ENCODE data around the gene LIAS.

Gene LIAS

GRCh38 chr4:39446483-39446841, 12.4 kb upstream of the LIAS start:
- no peak for TF ChIP-seq SUZ12 (IDR thresholded peaks at IDR 0.05; ENCODE audit: extremely low read depth, insufficient read depth, insufficient read length)
- no peak for TF ChIP-seq YY1 (IDR thresholded peaks at IDR 0.05; ENCODE audit: insufficient read depth, insufficient read length)
- TF ChIP-seq ZNF274 (IDR thresholded peaks at IDR 0.05; ENCODE audit: low read depth, low read length), result no peak
- Histone ChIP-seq H3K9me3 (ENCODE audit: insufficient read depth, low read length) (no peaks in the 10 kb centered on the region), H3K9ac (ENCODE audit: insufficient read length, low read depth) (no peak overlapping the region), H3K4me1 (ENCODE audit: insufficient read depth, insufficient read length) (no peaks in the 10 kb centered on the region), H3K4me3 (ENCODE audit: insufficient read length, low read depth) (no peak overlapping the region), H3K36me3 (ENCODE audit: insufficient read depth, insufficient read length, low read length) (peaks cover 26% of the 10 kb centered on the region), H3K27me3 (ENCODE audit: insufficient read depth, insufficient read length) (no peaks in the 10 kb centered on the region)
- DNase-seq (ENCODE audit: low read depth, low spot score), result no peak

GRCh38 chr4:39446842-39447573, 11.8 kb upstream of the LIAS start:
- Histone ChIP-seq H3K36me3 (ENCODE audit: insufficient read depth, insufficient read length, low read length) (peaks cover 31% of the 10 kb centered on the region), H3K4me3 (ENCODE audit: insufficient read length, low read depth) (no peak overlapping the region), H3K9me3 (ENCODE audit: insufficient read depth, low read length) (no peaks in the 10 kb centered on the region), H3K27me3 (ENCODE audit: insufficient read depth, insufficient read length) (no peaks in the 10 kb centered on the region), H3K4me1 (ENCODE audit: insufficient read depth, insufficient read length) (no peaks in the 10 kb centered on the region), H3K9ac (ENCODE audit: insufficient read length, low read depth) (no peak overlapping the region)
- no peak for DNase-seq (ENCODE audit: low read depth, low spot score)
- TF ChIP-seq SUZ12 (IDR thresholded peaks at IDR 0.05; ENCODE audit: extremely low read depth, insufficient read depth, insufficient read length), result no peak
- no peak for TF ChIP-seq YY1 (IDR thresholded peaks at IDR 0.05; ENCODE audit: insufficient read depth, insufficient read length)
- TF ChIP-seq ZNF274 (IDR thresholded peaks at IDR 0.05; ENCODE audit: low read depth, low read length), result no peak

- no peaks in the 10 kb centered on the region for H3K4me1 ChIP-seq (ENCODE audit: insufficient read depth, insufficient read length)
Measured at GRCh38 chr4:39450618-39451017, 8.2 kb upstream of the LIAS start.

GRCh38 chr4:39451423-39452023, 7.3 kb upstream of the LIAS start:
- Histone ChIP-seq H3K36me3 (ENCODE audit: insufficient read depth, insufficient read length, low read length) (peaks cover 77% of the 10 kb centered on the region), H3K9me3 (ENCODE audit: insufficient read depth, low read length) (no peaks in the 10 kb centered on the region), H3K9ac (ENCODE audit: insufficient read length, low read depth) (no peak overlapping the region), H3K4me1 (ENCODE audit: insufficient read depth, insufficient read length) (no peaks in the 10 kb centered on the region), H3K27me3 (ENCODE audit: insufficient read depth, insufficient read length) (no peaks in the 10 kb centered on the region), H3K4me3 (ENCODE audit: insufficient read length, low read depth) (no peak overlapping the region)
- no peak for DNase-seq (ENCODE audit: low read depth, low spot score)
- TF ChIP-seq ZNF274 (IDR thresholded peaks at IDR 0.05; ENCODE audit: low read depth, low read length) (no peak), SUZ12 (IDR thresholded peaks at IDR 0.05; ENCODE audit: extremely low read depth, insufficient read depth, insufficient read length) (no peak)

More at GRCh38 chr4:39450618-39451017, 8.2 kb upstream of the LIAS start:
- no peaks in the 10 kb centered on the region for H3K9me3 ChIP-seq (ENCODE audit: insufficient read depth, low read length)
- TF ChIP-seq YY1 (IDR thresholded peaks at IDR 0.05; ENCODE audit: insufficient read depth, insufficient read length) (no peak), ZNF274 (IDR thresholded peaks at IDR 0.05; ENCODE audit: low read depth, low read length) (no peak), SUZ12 (IDR thresholded peaks at IDR 0.05; ENCODE audit: extremely low read depth, insufficient read depth, insufficient read length) (no peak)
- H3K36me3 ChIP-seq (ENCODE audit: insufficient read depth, insufficient read length, low read length), result peaks cover 68% of the 10 kb centered on the region
- no peak for DNase-seq (ENCODE audit: low read depth, low spot score)
- H3K9ac ChIP-seq (ENCODE audit: insufficient read length, low read depth), result no peak overlapping the region
- H3K27me3 ChIP-seq (ENCODE audit: insufficient read depth, insufficient read length), result no peaks in the 10 kb centered on the region
- no peak overlapping the region for H3K4me3 ChIP-seq (ENCODE audit: insufficient read length, low read depth)

- H3K9ac ChIP-seq (ENCODE audit: insufficient read length, low read depth), result no peak overlapping the region
- no peaks in the 10 kb centered on the region for H3K9me3 ChIP-seq (ENCODE audit: insufficient read depth, low read length)
- TF ChIP-seq YY1 (IDR thresholded peaks at IDR 0.05; ENCODE audit: insufficient read depth, insufficient read length), result no peak
- TF ChIP-seq ZNF274 (IDR thresholded peaks at IDR 0.05; ENCODE audit: low read depth, low read length), result no peak
- no peak for TF ChIP-seq SUZ12 (IDR thresholded peaks at IDR 0.05; ENCODE audit: extremely low read depth, insufficient read depth, insufficient read length)
- no peak overlapping the region for H3K4me3 ChIP-seq (ENCODE audit: insufficient read length, low read depth)
- no peak for DNase-seq (ENCODE audit: low read depth, low spot score)
- H3K4me1 ChIP-seq (ENCODE audit: insufficient read depth, insufficient read length), result no peaks in the 10 kb centered on the region
- peaks cover 79% of the 10 kb centered on the region for H3K36me3 ChIP-seq (ENCODE audit: insufficient read depth, insufficient read length, low read length)
- no peaks in the 10 kb centered on the region for H3K27me3 ChIP-seq (ENCODE audit: insufficient read depth, insufficient read length)
Measured at GRCh38 chr4:39452153-39452859, 6.5 kb upstream of the LIAS start.

GRCh38 chr4:39452860-39453587, 5.8 kb upstream of the LIAS start:
- Histone ChIP-seq H3K4me3 (ENCODE audit: insufficient read length, low read depth) (no peak overlapping the region), H3K9ac (ENCODE audit: insufficient read length, low read depth) (no peak overlapping the region), H3K36me3 (ENCODE audit: insufficient read depth, insufficient read length, low read length) (peaks cover 86% of the 10 kb centered on the region), H3K9me3 (ENCODE audit: insufficient read depth, low read length) (no peaks in the 10 kb centered on the region), H3K27me3 (ENCODE audit: insufficient read depth, insufficient read length) (no peaks in the 10 kb centered on the region), H3K4me1 (ENCODE audit: insufficient read depth, insufficient read length) (no peaks in the 10 kb centered on the region)
- TF ChIP-seq ZNF274 (IDR thresholded peaks at IDR 0.05; ENCODE audit: low read depth, low read length), result no peak
- DNase-seq (ENCODE audit: low read depth, low spot score), result no peak

- peaks cover 91% of the 10 kb centered on the region for H3K36me3 ChIP-seq (ENCODE audit: insufficient read depth, insufficient read length, low read length)
- no peak for TF ChIP-seq YY1 (IDR thresholded peaks at IDR 0.05; ENCODE audit: insufficient read depth, insufficient read length)
- no peak for TF ChIP-seq ZNF274 (IDR thresholded peaks at IDR 0.05; ENCODE audit: low read depth, low read length)
- no peak for TF ChIP-seq SUZ12 (IDR thresholded peaks at IDR 0.05; ENCODE audit: extremely low read depth, insufficient read depth, insufficient read length)
- no peak for DNase-seq (ENCODE audit: low read depth, low spot score)
Measured at GRCh38 chr4:39453738-39454137, 5.1 kb upstream of the LIAS start.

More at GRCh38 chr4:39453738-39454137, 5.1 kb upstream of the LIAS start:
- Histone ChIP-seq H3K9ac (ENCODE audit: insufficient read length, low read depth) (no peak overlapping the region), H3K9me3 (ENCODE audit: insufficient read depth, low read length) (no peaks in the 10 kb centered on the region), H3K27me3 (ENCODE audit: insufficient read depth, insufficient read length) (no peaks in the 10 kb centered on the region), H3K4me3 (ENCODE audit: insufficient read length, low read depth) (no peak overlapping the region), H3K4me1 (ENCODE audit: insufficient read depth, insufficient read length) (no peaks in the 10 kb centered on the region)
